GM15510 (cell line): Measurements from ENCODE around the gene FRMD4A.

Source experiments
- POLR2A ChIP-seq: IDR thresholded peaks from 3 replicates; pipeline ENCODE4 v1.6.1; 2011; ENCODE audit warnings: borderline replicate concordance; ENCODE audit not compliant: insufficient read length; ENCODE audit errors: extremely low read depth

Gene FRMD4A

DNA sequence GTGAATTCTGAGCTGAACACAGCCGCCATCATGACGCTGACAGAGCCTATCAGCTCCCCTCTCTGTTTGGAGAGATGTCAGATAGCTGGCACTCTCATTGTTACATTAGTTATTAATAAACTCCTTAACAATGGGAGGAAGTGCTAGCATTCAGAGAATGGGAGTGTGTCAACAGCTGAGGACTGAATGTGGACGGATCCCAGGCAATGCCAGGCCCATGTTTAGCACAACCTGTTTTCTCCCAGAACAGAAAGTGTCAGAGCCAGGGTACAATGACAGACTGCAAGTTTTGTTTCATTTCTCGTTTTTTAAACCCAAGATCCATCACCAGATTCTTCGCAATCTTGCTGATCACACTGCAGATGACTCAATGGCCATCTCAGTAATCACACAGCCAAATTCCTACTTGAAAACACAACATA, 644.4 kb downstream of the FRMD4A start:
- no peak for TF ChIP-seq POLR2A

DNA sequence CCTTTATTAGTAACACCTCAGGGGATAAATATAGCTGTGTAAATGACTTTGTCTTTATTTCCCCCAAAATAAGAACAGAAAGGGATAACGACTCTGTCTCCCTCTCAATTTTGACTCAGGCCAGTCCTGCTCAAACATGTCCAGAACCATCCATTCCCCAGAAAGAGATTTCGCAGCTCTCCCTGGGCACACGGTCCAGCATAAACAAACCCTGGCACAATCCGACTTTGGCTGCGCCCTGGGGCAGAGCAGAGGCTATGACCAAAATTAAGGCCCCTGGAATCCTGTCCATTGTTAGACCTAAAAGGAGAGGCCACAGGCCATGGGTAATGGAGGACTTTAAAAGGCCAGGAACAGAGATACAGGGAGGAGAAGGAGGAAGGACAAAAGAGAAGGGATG, 644.8 kb downstream of the FRMD4A start:
- TF ChIP-seq POLR2A, result no peak

DNA sequence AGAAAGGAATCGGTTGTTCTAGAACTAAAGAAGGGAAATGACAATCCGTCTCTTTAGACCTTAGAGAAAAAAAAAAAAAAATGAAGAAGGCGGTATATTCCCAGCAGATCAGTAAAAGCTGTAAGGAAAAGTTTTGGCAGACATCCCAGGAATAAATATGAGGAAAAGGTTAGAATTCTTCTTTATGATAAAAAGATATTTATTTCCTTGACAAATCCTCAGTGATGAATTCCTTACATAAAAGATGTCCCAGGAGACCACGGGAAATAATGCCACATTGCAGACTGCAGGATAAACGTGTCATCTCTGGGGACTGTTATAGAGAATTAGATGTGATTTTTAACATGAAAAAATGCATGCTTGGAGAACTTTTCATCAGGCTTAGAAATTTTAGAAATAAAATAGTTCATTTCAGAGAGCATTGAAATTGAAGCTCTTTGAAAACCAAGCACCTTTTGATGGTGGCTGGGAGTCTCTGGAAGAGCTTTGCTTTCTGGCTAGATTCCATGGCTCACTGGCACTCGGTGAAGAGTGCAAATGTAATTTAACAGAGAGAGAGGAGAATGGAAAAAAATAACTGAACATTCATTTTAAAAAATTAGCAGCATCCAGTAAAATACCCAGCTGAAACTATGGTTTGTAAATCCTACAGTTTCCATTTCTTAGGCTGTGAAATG, 645.8 kb downstream of the FRMD4A start:
- no peak for TF ChIP-seq POLR2A

DNA sequence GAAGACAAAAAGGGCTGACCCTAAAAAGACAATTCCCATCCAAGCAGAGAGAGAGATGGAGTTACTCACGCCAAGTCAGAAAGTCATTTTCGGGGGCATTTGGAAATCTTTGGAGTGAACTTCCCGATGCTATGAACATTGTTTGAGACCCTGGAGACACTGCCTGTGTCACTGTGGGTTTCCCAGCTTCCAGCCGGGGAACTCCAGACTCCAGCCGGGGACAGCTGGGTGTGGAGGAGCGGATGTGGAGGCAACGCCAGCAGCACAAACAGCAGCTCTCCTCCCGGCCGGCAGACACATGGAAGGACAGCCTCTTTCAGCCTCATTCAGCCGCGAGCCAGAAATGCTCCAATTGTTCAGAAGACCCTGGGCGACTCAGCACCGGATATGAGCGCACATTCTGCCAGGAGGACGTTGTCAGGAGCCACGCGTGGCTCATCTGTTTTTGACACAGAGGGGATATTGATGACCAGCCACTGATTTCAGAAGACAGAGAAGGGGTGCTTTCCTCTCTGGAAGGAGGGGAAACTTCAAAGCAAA, 646.4 kb downstream of the FRMD4A start:
- no peak for TF ChIP-seq POLR2A

DNA sequence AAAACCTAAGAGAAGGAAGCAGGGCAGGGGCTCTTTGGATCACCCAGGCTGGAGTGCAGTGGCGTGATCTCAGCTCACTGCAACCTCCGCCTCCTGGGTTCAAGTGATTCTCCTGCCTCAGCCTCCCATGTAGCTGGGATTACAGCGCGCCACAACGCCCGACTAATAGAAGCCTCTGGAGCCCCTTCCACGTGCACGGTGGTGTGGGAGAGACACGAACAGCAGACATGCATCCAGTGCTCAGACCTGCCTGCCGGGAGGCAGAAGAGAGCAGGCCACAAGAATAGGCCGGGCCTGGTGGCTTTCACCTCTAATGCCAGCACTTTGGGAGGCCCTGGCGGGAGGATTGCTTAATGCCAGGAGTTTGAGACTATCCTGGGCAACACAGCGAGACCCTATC, 647.7 kb downstream of the FRMD4A start:
- no peak for TF ChIP-seq POLR2A

DNA sequence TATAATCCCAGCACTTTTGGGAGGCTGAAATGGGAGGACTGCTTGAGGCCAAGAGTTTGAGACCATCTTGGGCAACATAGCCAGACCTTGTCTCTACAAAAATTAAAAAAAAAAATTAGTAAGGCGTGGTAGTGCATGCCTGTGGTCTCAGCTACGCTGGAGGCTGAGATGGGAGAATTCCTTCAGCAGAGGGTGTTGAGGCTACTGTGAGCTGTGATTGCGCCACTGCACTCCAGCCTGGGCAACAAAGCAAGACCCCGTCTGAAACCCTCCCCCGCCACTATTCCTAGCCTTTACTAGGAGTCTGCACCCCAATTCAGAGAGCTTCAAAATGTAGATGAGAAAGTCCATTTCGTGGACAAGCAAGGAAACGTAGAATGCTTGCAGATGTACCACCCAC, 648.8 kb downstream of the FRMD4A start:
- no peak for TF ChIP-seq POLR2A

DNA sequence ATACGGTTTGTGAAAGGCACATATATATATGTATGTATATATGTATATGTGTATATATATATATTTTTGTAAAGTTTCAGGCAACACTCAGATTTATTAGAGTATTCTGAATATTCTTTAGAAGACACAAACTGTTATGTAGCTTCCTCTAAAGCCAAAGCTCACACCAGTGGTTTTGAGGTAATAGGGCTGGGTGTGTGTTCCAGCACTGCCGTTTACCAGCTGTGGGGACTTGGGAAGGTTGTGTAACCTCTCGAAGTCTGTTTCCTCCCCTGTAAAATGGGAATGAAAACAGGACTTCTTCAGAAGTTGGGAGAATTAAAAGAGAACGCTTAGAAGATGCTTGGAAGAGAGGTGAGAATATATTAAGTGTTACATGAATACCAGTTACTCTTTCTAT, 649.2 kb downstream of the FRMD4A start:
- TF ChIP-seq POLR2A, result no peak

DNA sequence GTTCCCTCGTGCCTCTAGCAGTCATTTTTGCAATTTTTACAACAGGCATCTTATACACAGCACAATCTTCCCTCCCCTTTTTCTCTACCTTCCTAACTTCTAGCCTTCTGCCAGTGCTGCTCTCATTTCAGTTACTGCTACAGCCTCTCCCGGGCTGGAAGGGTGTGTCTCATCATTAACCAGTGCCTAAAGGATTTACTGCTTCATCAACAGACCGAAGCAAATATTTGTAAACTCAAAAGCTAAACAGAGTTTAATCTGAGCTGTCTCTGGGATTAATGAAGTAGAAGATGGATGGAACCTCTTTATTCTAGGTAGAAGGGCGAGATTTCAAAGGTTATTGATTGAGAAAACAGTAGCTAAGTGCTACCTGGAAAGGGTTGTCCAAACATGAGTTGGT, 649.6 kb downstream of the FRMD4A start:
- TF ChIP-seq POLR2A, result no peak

DNA sequence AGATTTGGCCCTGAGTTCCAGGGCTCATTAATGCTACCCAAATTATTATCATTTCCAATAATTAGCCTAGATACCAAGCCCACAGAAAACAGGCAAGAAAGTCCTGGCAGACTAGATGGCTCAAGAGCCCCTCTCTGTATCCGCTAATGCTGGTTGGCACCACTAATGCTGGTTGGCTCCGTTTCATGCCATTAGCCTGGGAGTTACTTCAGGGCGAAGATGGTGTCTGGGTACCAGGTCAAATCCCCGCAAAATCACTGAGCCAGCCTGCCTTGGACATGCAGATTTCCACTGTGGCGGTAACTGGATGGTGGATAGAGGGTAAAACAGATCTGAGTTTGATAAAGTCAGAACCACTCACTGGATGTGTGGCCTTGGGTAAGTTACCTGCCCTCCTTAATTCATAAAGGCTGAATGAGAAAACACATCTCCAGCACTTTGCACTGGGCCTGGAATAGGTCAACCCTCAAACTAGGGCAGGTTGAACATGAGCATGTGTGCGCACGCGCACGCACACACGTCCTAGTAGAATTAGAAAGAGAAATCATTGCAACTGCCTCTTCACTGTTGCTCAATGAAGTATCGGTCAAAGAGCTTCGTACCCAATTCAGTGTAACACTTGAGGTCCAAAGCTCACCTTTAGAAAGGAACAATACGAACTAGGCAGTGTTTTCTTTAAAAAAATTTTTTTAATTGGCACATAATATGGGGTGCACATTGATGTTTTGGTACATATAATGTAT, 652.5 kb downstream of the FRMD4A start:
- no peak for TF ChIP-seq POLR2A

DNA sequence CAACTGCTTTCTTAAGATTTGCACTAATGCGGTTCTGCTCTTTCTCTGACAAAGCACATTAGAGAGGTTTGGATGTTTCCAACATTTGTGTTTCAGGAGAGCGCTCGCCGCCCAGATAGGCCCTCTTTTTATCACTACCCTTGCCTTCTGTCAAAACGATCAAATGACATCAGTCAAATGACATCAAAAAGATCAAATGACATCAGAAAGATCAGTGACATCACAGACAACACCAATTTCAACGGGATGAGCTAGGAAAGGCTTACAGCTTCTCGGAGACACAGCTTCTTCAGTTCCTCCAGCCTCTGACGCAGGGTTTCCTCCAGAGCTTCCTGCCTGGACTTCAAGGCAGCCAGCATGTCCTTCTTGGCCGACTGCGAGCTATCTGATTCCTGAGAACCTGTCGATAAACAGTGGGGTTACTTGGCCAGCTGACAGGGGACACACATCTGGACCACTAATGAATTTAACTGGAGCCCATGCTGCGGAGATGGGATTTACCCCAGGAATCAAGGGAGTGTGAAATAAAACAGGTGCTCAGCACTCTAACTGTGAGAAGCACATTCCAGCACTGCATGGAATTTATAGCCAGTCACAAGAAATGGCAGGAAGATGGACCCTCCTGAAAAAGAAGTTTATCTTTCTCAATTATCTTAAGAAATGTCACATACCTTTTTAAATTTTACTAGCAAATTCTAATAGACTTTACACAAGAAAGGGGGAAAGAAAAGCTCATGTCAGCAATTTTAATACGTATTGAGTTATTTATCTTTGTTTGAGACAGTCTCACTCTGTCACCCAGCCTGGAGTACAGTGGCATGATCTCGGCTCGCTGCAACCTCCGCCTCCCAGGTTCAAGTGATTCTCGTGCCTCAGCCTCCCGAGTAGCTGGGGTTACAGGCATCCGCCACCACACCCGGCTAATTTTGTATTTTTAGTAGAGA, 655.8 kb downstream of the FRMD4A start:
- no peak for TF ChIP-seq POLR2A

DNA sequence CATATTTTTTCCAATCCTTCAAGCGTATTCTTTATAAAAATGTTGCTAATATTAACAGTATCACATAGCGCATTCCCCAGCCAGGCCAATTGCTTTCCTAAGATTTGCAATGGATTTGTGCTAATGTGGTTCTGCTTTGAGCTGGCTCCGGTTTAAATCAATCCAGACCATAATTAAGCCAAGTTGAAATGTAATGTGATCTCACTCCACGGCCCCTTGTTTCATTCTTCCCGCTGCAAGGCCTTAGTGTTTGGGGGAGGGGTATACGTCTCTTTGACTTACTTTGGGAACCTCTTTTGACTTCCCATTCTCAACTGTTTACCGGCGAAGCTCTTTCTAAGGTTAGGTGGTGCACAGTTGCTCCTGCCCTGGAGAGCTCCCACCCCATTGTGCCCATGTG, 657.6 kb downstream of the FRMD4A start:
- TF ChIP-seq POLR2A, result no peak

DNA sequence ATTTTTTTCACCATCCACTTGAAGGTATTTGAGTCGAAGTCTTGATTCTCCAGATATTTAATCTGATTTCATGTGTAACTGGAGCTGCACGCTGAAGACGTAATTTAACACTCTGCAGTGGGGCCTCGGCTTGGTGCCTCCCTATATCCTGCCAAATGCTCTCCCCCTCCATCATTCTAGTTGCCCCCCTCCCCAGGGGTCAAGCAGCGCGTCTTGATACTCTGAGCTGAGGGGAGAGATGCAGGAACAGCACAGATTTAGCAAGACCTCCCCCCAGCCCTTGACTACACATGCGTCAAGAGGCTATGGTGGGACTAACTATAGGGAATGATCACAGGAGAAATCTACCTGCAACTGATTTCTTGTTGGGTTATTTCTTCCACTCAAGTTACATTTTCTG, 658.2 kb downstream of the FRMD4A start:
- TF ChIP-seq POLR2A, result no peak

DNA sequence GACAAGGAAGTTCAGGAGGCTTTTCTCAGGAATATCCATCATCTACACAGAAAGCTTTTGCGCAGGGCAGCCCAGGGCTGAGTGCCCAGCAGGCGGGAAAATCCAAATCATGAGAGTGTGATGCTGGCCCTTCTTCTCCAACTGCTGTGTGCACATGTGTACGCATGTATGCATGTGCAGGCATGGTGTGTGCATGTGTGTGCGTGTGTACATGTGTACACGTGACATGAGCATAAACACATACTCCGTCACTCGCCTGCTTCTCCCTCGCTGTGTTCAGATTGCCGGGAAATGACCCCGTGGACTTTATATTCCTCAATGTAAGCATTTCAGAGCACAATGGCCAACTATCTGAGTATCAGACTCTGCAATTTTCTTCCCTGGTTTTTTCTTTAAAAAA, 658.8 kb downstream of the FRMD4A start:
- no peak for TF ChIP-seq POLR2A

DNA sequence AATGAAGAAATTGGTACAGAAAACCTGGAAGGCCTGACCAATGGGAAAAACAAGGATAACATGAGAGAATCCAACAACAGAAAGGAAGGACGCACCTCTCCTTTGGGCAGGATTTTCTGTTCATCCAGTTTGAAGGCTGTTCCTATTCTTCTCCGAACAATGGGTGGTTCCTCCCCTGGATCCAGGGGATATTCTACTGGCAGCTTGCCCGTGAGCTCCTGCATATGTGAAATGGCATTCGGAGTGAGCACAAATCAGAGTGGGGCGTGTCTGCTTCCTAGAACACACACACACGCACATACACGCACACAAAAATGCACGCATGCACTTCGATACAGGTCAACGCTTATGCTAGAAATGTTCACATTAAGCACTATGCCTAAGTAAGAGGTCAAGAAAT, 660.4 kb downstream of the FRMD4A start:
- TF ChIP-seq POLR2A, result no peak

DNA sequence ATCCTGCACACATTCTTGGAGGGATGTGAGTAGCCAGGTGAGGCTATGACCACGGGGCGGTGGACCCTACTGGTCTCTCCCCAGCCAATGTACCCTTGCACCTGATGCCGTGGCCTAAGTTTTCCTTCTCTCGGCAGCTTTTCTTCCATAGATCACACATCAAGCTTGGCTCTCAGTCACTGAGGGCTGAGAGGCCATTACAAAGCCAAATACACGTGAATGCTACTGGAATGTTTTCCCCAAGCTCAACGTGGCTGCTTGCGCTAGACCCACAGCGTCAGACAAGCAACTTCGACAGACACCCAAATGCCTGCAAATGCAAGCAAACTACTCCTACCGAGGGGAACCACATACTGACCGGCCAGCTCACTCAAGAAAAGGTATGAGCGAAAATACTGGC, 660.8 kb downstream of the FRMD4A start:
- TF ChIP-seq POLR2A, result no peak
